HG02973 (cell line): Measurements from ENCODE around the gene ANXA6.

ENCODE experiments used
- ATAC-seq: cut with Tn5 transposase; IDR thresholded peaks from one replicate; pipeline ENCODE4 v1.9.1; 2021; ENCODE audit warnings: moderate library complexity; ENCODE audit not compliant: unreplicated experiment

Gene ANXA6

DNA sequence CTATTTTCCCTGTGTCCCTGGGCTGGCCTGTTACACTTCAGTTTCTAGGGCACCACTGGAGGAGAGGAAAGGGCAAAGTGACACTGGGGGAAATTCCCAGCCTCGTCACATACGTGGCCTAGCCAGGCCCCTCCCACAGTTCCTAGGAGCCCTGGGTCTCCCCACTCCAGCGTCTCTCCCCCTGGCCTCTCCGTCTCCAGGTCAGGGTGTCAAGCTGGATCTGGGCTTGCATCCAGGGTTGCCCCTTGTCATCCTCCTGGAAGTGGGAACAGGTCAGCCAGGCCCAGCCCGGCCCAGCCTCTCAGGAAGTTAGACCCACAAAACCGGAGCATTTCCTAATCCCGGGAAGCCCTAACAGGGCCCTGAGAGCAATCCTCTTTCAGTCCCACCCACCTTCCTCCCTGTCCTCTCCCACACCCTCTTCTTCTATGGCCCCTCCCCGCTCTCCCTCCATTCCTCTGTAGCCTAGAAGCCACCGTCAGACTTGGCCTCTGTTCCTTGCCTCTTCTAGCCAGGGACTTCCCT lies 72.0 kb downstream of the ANXA6 start:
- ATAC-seq, result no peak

DNA sequence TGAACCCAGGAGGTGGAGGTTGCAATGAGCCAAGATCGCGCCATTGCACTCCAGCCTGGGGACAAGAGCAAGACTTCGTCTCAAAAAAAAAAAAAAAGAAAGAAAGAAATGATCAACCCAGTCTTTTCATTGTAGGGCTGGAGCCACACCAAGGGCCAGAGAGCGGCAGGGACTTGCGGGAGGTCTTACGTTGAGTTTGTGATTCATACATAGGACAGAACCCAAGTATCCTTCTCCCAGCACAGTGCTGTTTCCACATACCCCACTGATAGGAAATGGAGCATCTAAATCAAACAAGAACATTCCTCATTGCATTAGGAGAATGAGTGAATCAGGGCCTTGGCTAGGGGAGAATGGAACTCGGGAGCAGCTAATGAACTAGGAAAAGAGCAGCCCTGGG lies 73.2 kb downstream of the ANXA6 start:
- no peak for ATAC-seq

DNA sequence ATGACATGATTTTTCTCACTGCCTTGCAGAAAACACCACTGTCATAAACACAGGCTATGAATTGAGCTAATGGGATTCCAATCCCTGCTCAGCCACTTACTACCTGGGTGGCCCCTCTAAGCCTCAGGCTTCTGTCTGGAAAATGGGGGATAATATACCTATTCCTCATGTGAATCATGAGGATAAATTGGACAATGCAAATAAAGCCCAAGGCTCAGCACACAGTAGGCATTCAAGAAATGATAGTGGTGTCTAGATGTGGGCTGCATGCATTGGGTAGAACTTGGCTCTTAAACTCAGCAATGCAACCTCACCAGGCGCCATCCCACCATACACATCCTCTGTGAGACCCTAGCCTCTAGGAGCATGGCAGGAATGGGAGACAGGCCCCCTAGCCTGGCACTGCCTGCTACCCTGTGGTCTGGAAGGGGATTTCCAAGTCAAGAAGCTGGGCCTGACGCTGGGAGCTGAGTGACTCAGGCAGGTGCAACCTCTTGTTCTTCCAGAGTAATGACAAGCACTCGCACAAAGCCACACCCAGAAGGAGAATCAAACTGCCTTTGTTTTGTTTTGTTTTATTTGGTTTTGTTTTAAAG lies 74.4 kb downstream of the ANXA6 start:
- no peak for ATAC-seq

DNA sequence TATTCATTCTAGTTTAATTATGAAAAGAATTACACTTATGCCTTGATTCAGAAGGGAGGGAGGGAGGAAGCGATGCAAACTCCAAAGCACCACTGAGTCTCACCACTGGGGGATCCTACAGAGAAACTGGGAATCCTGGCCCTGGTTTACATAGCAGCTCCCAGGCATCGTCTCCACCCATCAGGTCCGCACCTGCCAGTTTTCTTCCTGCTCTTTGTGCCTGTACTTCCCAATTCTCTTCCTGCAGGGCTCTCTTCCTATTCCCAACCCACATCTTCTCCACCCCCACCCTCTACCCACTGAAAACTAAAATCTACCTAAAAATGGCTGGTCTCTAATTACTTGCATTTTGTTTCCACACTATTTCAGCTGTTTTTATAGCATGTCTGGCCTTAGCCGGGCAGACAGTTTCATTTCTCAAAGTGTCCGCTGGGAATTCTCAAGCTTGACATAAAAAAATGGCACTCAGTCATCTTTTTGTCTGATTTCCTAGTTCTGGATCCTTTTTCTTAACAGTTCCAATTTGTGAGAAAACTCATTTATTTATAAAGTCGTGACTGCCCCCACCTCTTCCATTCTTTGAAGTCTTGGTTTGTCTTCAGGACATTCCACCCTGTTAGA lies 75.2 kb downstream of the ANXA6 start:
- no peak for ATAC-seq

DNA sequence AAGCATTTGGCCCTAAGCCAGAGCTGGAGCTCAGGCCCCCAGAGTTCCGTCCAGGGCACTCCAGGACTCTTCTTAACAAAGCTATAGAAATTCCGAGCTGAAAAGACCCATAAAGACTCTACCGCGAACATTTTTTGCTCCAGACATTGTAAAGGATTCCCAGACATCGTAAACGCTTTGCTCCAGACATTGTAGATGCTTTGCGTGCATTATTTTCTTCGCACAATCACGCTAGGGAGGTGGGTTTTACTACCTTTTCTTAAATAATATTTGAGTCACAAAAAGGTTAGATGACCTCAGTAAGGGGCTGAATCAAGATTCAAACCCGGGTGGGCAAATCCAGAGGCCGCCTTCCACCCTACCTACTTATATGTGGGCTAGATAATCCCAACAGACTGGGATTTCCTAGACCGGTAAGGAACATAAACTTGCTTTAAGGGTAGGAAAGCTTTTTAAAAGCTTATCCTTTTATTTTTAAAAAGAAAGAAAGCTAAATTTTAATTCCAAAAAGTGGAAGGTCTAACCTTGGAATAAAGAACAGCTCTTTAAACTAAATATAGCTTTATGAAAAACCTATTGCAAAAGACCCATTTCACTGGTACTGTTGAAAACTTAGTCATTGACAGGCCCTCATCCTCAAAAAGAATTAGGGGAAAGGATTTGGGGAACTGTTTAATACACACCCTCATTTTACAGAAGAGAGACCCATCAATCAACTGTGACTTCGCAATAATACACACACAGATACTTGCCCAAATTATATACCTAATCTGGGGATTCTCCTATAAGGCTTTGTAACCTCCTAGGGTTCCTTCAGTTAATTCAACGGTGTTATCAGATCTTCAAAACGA lies 75.9 kb downstream of the ANXA6 start:
- no peak for ATAC-seq

DNA sequence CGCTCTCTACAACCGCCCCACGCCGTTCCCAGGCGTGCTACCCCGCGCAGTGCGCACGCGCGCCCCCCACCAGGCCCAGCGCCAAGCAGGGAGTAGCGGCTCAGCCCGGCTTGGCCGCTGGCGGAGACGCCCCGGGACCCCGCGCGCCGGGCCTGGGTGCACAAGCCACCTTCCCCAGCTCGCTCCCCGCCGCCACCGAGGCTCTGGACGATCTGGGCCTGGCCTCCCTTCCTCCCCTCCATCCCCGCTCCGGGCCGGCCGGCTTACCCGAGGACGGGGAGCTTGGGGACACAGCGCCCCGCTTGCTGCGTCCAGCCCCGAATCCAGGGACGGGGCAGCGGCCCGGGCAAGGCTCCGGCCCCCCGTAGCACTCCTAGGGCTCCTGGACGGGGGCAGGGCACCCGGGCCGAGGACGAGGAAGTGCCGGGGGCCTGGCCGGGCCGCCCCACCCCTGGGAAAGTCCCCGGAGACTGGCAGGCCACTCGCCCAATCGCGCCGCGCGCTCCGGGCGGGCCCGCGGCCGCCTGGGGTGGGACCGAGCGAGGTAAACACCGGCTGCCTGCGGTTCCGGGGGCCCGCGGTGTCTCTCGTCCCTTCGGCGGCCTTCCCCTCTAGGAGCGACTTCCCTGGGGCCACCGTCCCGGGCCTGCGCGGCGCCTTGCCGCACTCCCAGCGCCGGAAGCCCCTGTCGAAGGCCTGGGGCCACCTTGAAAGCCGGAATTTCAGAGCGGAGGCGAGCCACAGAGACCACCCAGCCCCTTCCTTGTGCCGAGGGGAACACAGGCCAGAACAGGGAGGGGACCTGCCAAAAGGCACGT lies 76.8 kb downstream of the ANXA6 start, which contains the start of gene TNIP1:
TNIP1 (minus strand) TSS at position 422 of the 818 bp plus-strand sequence. CDS start 15,939 bp downstream, outside the sequence.
- peak; percentile 67 for ATAC-seq

DNA sequence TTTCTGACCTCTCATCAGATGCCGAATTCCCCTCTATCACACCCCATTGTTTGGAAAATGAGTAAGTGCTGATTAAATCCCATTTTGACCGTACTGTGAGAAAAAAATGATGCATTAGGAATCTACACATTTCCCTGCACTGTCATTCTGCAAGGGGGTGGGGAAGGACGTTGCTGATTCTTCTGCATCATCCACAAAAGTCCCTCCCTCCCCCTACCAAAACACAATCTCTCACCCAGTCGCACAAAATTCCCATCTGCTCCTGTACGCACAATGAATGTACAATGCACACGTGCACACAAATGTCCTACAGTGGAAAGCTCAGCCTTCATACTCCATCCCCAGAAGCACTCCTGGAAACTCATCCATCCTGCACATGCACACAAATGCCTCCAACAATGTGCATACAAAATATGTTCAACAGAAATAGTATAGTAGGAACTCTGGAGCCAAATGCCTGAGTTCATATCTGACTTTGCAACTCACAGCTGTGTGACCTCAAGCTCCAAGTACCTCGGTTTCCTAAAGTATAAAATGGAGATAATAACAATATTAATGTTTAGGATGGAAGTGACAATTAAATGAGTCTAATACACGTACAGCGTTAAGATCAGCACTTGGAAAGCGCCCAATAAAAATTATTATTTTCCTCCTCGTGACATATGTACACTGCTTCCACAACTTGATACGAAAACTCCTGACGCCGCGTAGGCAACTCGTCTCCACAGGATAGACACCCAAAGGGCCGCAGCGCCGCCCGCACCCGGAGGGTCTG lies 77.6 kb downstream of the ANXA6 start:
- ATAC-seq, result no peak

DNA sequence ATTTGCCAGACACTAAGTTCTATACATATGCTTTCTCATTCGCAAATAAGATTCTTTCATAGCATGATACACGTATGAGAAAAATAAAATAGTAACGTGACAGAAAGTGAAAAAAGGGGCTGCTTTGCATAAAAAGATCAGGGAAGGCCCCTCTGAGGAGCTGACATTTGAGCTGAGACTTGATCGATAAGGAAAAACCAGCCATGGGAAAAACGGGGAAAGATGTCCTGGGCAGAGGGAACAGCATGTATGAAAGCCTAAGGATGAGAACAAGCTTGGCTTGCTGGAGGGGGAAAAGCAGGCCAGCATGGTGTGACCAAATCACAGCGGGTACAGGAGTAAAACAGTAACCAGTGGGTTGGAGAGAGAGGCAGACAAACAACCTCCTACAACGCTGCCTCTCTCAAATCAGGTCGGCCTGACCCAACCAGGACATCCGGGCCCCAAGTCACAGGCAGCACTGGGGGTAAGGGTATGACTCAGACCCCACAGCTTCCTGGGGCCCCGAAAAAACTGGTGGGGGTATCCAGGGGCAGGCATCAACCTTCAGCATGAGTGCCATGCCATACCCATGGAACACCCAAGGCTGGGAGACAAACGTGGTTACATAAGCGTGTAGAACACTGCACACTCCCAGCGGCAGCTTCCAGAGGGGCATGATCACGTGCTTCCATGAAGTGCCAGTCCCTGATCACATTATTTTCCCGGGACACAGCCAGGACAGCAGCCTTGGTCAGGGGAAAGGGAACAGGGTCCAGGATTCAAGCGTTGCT lies 78.9 kb downstream of the ANXA6 start:
- peak; percentile 46 for ATAC-seq

DNA sequence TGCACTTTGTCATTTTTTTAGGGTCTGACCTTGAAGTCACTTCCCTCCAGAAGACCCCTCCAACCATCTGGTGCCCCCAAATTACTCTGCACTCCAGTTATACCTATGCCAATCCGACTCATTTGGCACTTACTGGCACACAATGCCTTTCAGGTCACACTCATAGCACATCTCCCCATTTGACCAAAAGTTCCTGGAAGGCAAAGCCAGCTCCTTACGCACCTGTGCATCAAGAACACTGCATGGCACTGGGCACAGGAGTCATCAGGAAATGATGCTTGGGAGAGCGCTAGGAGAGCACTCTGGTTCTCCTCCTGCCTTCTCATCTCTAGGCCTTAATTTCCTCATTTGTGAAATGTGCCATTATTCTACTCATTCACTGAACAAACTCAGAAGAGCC lies 79.6 kb downstream of the ANXA6 start:
- ATAC-seq, result no peak

DNA sequence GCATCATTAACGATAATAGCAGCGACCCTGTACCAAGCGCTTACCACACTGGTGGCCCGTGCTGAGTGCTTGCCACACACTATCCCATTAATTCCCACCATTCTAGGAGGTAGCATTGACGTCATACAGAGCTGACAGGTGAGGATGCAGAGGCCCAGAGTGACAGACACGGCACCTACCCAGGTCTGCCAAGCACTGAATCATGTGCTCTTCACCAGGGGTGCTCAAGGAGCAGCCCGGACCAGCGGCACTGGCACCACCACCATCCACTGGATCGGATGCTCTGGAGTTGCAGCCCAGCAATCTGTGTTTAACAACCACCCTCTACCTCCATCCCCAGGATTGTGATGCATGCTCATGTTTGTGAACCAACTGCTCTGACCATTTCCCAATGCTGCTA lies 80.2 kb downstream of the ANXA6 start:
- no peak for ATAC-seq

DNA sequence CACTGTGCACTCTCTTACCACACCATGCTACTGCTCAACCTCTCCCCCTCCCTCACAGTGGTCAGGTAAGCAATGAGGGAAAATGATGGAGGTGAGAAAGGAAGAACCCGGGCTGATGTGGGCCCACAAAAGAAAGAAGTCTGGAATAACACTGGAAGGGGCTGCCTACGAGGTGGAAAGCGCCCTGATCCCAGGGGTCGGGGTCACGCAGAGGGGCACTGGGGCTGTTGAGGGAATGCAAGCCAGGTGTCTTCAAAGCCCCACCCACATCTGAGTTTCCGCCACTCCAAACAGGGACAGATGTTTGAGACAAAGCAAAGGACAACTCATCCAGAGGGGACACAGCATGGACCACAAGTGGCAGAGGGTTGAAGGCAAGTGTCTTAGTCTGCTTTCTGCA lies 81.0 kb downstream of the ANXA6 start:
- ATAC-seq, result no peak

DNA sequence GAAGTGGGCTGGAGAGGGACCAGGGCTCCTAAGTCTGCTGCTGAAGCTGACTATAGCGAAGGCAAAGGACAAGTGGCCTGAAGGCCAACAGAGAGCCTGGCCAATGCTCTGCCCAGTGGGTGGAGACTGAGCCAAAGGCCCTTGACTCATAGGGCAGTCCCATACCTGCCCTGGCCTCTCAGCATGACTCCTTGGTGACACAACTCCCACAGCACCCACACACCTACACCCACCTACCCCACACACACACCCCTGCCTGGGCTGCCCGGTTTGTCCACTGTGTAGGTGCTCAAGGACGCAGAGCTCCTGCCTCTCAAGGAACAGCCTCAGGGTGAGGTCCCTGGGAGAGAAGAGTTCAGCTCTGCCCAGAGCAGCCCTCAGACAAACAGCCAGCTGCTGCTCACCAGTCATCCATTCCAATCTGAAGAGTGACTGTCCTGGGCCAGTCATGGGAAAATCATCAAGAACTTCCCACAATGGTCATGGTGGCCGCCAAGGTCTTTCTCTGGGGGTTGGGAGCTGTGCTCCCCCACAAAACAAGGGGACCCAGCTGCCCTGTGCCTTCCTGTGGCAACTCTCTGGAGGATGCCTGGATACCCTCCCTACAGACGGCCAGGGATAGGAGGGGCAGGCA lies 81.8 kb downstream of the ANXA6 start:
- ATAC-seq, result no peak

DNA sequence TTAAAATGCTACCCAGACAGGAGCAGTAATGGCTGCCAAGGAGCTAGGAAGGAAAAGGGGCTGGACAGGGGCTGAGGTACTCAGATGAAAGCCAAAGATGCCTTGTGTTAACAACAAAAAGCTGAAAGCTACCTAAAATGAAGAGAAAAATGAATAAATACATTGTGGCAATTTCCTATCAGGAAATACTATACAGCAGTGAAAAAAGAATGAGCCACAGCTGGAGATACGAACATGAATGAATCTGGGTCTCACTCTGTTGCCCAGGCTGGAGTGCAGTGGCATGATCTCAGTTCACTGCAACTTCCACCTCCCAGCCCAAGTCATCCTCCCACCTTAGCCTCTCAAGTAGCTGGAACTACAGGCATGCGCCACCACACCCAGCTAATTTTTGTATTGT lies 83.0 kb downstream of the ANXA6 start:
- no peak for ATAC-seq

DNA sequence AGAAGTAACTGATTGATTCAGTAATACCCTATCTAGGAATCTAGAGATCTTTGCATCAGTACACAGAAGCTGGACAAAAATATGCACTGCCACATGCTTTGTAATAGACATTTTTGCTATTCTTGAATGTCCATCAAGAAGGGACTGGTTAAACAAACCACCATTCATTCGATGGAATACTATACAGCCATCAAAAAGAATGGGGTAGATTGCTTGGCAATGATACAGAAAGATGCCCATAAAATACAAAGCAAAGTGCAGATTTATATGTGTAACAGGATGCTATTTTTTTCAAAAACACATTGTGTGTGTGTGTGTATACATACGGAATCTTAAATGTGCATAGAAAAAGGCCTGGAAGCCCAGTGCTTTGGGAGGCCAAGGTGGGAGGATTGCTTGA lies 84.3 kb downstream of the ANXA6 start:
- no peak for ATAC-seq

DNA sequence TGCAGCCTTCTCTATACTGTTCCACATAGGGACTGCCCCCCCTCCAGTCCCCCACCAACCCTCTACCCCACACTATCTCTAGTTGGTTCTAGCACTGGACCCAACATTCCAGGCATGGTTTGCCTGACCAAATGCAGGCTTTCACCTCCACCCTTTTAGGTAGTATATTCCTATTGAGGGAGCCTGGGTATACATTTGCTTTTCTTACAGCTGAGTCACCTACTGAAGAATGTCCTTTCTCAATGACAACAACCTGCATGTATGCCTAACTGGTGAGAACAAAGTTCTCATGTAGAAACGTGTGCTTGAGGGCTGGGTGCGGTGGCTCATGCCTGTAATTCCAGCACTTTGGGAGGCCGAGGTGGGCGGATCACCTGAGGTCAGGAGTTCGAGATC lies 85.0 kb downstream of the ANXA6 start:
- no peak for ATAC-seq

DNA sequence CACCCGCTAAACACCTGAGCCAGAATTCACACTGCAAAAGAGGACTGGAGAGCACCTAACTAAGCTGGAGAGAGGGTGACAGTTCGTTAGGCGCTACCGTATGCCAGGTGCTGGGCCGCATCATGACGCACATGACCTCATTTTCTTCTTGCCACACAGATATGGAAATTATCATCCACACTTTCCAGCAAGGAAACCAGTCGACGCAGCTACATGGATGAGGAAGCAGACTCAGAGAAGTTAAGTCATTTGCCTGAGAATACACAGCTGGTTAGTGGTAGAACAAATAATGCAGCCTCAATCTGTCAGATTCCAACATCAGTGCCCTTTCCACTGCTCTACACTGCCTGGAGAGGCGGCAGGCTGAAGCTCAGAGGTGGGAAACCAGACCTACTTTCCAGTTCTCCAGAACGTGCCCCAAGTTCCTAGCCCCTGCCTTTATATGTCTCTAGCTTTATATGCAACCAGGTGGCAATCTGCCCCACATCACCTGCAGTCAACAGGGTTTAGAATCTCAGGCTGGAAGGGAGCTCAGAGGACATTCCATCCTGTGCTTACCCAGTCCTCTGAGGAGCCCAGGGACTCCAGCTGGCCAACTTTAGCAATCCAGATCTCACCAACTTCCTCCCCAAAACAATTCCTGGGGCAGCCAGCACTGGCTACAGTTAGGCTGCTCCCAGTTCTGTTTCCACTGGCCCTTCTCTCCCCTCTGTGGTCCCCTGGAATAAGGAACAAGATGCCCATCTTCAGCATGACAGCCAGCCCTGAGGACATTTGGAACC lies 85.5 kb downstream of the ANXA6 start:
- ATAC-seq, result no peak

DNA sequence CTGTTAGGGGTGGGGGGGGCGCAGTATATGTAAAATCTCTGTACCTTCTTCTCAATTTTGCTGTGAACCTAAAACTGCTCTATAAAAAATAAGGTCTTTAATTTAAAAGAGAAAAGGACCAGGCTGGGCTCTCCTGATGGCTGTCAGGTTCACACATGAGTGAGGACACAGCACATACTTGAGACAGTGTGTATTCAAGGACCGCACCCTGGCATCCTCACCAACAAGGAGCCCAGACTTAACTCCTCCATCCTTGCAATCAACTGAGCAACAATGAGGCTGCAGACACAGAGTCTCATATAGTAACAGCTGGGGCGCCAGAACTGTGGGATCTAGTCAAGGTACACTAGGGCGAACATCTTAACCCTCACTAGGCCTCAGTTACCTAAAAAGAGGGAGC lies 86.6 kb downstream of the ANXA6 start:
- no peak for ATAC-seq

DNA sequence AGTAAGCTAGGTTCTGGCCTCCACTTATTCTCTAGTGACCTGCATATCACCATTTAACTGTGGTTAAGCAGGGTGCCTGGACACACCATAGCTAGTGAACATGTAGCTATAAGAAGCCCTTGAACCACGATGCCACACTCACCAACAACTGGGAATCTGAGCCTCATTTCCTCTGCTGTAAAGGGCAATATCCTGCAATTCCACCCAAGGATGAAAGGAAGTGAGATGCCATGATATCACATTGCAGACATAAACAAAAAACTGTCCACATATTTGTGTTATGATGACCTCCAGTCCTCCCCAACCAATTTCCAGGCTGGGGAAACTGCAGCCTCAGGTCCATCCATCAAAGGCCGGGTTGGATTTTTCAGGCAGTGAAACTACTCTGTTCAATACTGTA lies 87.1 kb downstream of the ANXA6 start:
- no peak for ATAC-seq
